ENCODE measurements around the gene C22orf31. TPM values are rescaled to one million over a fixed set of nuclear protein-coding genes. Genes with fewer than 3 reads are reported as not detected.

C22orf31 gene
- polyA plus RNA-seq, 3 donors: not detected

GRCh38 chr22:29018293-29019189 is 43.1 kb downstream of the C22orf31 start:
- no peak overlapping the region for H3K4me3 Mint-ChIP-seq
- H3K27me3 Mint-ChIP-seq (ENCODE audit: low read depth in 3 of 3): peaks cover 0 to 9% (median 5%) of the 10 kb centered on the region in 3 donors
- intact Hi-C loops (cut with micrococcal nuclease): no loop called here
- no peaks in the 10 kb centered on the region for H3K36me3 ChIP-seq (replicated peaks in 1 of 2; ENCODE audit: control insufficient read depth in 1 of 2, insufficient read depth in 2 of 2, low read length in 2 of 2)
- peak overlapping the region in 1 of 7 donors; percentile 23 for H3K27ac Mint-ChIP-seq
- H3K4me2 ChIP-seq (replicated peaks; ENCODE audit: extremely low read depth, low read length, poor library complexity, severe bottlenecking): no peak overlapping the region
- no peaks in the 10 kb centered on the region for H3K79me2 ChIP-seq (ENCODE audit: insufficient read depth, low read length)
- H4K20me1 ChIP-seq (ENCODE audit: insufficient read depth, low read length): no peaks in the 10 kb centered on the region
- TF ChIP-seq, protein P1, sequence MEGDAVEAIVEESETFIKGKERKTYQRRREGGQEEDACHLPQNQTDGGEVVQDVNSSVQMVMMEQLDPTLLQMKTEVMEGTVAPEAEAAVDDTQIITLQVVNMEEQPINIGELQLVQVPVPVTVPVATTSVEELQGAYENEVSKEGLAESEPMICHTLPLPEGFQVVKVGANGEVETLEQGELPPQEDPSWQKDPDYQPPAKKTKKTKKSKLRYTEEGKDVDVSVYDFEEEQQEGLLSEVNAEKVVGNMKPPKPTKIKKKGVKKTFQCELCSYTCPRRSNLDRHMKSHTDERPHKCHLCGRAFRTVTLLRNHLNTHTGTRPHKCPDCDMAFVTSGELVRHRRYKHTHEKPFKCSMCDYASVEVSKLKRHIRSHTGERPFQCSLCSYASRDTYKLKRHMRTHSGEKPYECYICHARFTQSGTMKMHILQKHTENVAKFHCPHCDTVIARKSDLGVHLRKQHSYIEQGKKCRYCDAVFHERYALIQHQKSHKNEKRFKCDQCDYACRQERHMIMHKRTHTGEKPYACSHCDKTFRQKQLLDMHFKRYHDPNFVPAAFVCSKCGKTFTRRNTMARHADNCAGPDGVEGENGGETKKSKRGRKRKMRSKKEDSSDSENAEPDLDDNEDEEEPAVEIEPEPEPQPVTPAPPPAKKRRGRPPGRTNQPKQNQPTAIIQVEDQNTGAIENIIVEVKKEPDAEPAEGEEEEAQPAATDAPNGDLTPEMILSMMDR (IDR thresholded peaks at IDR 0.05): no peak
- H3K9ac ChIP-seq (ENCODE audit: insufficient read depth, low read length, poor library complexity, severe bottlenecking): no peak overlapping the region
- H3K4me3 ChIP-seq (replicated peaks in 1 of 3; ENCODE audit: low read depth in 2 of 3, low read length in 3 of 3): no peak overlapping the region
- no peak for DNase-seq
- no peaks in the 10 kb centered on the region for H3K27me3 ChIP-seq (ENCODE audit: control insufficient read depth in 2 of 2, insufficient read depth in 2 of 2, low read length in 2 of 2)
- no peaks in the 10 kb centered on the region for H3K36me3 Mint-ChIP-seq
- WGBS (ENCODE audit: insufficient coverage): 100% methylated on average over 2 of the region's 4 CpGs
- no peak overlapping the region for H2AFZ ChIP-seq (ENCODE audit: insufficient read depth, low read depth, low read length, poor library complexity, severe bottlenecking)
- H3K4me1 Mint-ChIP-seq: no peaks in the 10 kb centered on the region
- no peak overlapping the region for H3K27ac ChIP-seq (ENCODE audit: low read depth in 1 of 2, low read length in 2 of 2)
- H3K4me1 ChIP-seq (ENCODE audit: control insufficient read depth in 1 of 2, insufficient read depth in 2 of 2, low read length in 2 of 2): no peaks in the 10 kb centered on the region
- H3K9me3 ChIP-seq (replicated peaks in 1 of 2; ENCODE audit: control insufficient read depth in 1 of 2, insufficient read depth in 1 of 2, low read length in 2 of 2): no peaks in the 10 kb centered on the region
- peaks cover 0 to 5% (median 0%) of the 10 kb centered on the region in 7 donors for H3K9me3 Mint-ChIP-seq

DNA sequence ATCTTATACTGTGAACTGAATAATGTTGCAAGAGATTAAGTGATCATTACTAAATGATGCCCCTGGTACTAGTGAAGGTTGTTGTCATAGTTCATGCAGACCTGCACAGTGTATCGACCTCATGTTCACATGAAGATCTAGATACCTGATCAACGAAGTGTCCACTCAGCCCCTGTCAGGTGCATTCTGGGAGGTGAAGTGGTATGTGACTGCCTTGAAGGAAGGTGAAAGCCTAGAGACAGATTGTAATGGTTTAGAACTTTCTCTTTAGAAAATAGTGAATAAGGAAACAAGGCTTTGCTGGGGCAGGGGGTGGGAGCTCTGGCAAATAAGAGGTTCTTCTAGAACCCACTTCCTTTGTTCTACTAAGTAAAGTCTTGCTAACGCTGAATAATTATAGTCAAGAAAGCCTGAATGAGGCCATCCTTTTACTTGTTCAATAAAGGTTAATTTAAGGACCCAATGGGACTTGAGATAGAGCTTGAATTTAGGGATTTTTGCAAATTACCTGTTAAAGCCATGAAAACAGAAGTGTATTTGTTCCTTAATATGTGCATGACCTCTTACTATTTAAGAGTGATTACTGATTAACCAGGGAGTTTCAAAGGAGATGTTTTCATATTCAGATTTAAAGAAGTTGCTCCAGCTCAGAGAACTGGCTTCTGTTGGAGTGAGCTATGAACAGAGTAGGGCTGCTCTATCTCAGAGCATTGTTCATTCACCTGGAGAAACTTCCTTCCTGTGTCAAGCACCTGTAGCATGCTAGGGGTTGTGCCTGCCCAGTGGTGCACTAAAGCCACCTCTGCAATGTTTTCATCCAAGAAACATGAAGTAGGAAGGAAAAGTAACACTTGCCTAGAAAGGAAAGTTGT is 45.3 kb downstream of the C22orf31 start:
- intact Hi-C loops (cut with micrococcal nuclease): no loop called here
- no peaks in the 10 kb centered on the region for H4K20me1 ChIP-seq (ENCODE audit: insufficient read depth, low read length)
- peaks cover 0 to 12% (median 5%) of the 10 kb centered on the region in 3 donors for H3K27me3 Mint-ChIP-seq (ENCODE audit: low read depth in 3 of 3)
- no peak overlapping the region for H2AFZ ChIP-seq (ENCODE audit: insufficient read depth, low read depth, low read length, poor library complexity, severe bottlenecking)
- TF ChIP-seq, protein P1 (IDR thresholded peaks at IDR 0.05): no peak
- no peaks in the 10 kb centered on the region for H3K36me3 Mint-ChIP-seq
- no peaks in the 10 kb centered on the region for H3K9me3 ChIP-seq (replicated peaks in 1 of 2; ENCODE audit: control insufficient read depth in 1 of 2, insufficient read depth in 1 of 2, low read length in 2 of 2)
- H3K4me1 ChIP-seq (ENCODE audit: control insufficient read depth in 1 of 2, insufficient read depth in 2 of 2, low read length in 2 of 2): no peaks in the 10 kb centered on the region
- H3K36me3 ChIP-seq (replicated peaks in 1 of 2; ENCODE audit: control insufficient read depth in 1 of 2, insufficient read depth in 2 of 2, low read length in 2 of 2): no peaks in the 10 kb centered on the region
- H3K27me3 ChIP-seq (ENCODE audit: control insufficient read depth in 2 of 2, insufficient read depth in 2 of 2, low read length in 2 of 2): no peaks in the 10 kb centered on the region
- H3K4me2 ChIP-seq (replicated peaks; ENCODE audit: extremely low read depth, low read length, poor library complexity, severe bottlenecking): no peak overlapping the region
- H3K9me3 Mint-ChIP-seq: peaks cover 0 to 5% (median 0%) of the 10 kb centered on the region in 7 donors
- 95% methylated on average over 2 of the region's 3 CpGs for WGBS (ENCODE audit: insufficient coverage)
- no peak overlapping the region for H3K4me3 ChIP-seq (replicated peaks in 1 of 3; ENCODE audit: low read depth in 2 of 3, low read length in 3 of 3)
- DNase-seq: no peak
- H3K9ac ChIP-seq (ENCODE audit: insufficient read depth, low read length, poor library complexity, severe bottlenecking): no peak overlapping the region
- H3K27ac ChIP-seq (ENCODE audit: low read depth in 1 of 2, low read length in 2 of 2): no peak overlapping the region
- no peak overlapping the region for H3K27ac Mint-ChIP-seq
- H3K4me3 Mint-ChIP-seq: no peak overlapping the region
- H3K79me2 ChIP-seq (ENCODE audit: insufficient read depth, low read length): no peaks in the 10 kb centered on the region
- no peaks in the 10 kb centered on the region for H3K4me1 Mint-ChIP-seq

Data from CD14-positive monocyte (primary cell).